Measurements from ENCODE around the gene VWA5B2.

The VWA5B2 gene

DNA sequence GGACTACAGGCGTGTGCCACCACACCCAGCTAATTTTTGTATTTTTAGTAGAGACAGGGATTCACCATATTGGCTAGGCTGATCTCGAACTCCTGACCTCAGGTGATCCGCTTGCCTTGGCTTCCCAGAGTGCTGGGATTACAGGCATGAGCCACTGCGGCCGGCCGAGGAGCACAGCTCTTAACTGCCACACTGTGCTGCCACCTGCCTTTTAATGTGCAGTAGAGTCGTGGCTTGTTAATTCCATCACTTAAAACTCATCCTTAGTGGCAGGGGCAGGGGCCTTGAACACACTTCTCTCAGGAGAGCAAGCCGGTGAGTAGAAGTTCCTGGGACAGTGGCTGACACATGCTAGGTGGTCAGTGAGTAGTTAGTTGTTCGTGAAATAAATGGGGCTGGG is 30.9 kb upstream of the VWA5B2 start:
- DNase-seq (ENCODE audit: low read depth) = no peak
- no peak overlapping the region for H3K4me3 ChIP-seq (ENCODE audit: low read depth, low read length)
- TF ChIP-seq, protein P1, sequence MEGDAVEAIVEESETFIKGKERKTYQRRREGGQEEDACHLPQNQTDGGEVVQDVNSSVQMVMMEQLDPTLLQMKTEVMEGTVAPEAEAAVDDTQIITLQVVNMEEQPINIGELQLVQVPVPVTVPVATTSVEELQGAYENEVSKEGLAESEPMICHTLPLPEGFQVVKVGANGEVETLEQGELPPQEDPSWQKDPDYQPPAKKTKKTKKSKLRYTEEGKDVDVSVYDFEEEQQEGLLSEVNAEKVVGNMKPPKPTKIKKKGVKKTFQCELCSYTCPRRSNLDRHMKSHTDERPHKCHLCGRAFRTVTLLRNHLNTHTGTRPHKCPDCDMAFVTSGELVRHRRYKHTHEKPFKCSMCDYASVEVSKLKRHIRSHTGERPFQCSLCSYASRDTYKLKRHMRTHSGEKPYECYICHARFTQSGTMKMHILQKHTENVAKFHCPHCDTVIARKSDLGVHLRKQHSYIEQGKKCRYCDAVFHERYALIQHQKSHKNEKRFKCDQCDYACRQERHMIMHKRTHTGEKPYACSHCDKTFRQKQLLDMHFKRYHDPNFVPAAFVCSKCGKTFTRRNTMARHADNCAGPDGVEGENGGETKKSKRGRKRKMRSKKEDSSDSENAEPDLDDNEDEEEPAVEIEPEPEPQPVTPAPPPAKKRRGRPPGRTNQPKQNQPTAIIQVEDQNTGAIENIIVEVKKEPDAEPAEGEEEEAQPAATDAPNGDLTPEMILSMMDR (IDR thresholded peaks at IDR 0.05; ENCODE audit: insufficient read depth, low read depth, low read length, missing control alignments) = no peak

DNA sequence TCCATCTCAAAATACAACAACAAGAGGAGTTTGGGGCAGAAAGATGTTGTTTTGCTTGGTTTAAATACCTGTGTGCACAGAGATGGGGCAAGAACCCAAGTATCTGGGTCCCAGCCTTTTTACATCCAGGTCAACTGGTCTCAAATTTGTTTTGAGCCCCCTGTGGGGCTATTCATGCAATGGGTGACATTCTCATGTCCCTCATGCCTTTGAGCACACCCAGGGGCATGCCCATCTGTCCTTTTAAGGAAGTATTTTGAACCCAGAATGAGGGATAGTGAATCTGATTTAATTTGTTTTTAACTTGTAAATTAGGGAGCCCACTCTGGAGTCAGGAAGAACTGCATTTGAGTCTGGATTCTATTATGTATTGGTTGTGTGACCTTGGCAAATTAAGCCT is 28.6 kb upstream of the VWA5B2 start:
- TF ChIP-seq, protein P1 (IDR thresholded peaks at IDR 0.05; ENCODE audit: insufficient read depth, low read depth, low read length, missing control alignments) = no peak
- no peak for DNase-seq (ENCODE audit: low read depth)
- no peak overlapping the region for H3K4me3 ChIP-seq (ENCODE audit: low read depth, low read length)

DNA sequence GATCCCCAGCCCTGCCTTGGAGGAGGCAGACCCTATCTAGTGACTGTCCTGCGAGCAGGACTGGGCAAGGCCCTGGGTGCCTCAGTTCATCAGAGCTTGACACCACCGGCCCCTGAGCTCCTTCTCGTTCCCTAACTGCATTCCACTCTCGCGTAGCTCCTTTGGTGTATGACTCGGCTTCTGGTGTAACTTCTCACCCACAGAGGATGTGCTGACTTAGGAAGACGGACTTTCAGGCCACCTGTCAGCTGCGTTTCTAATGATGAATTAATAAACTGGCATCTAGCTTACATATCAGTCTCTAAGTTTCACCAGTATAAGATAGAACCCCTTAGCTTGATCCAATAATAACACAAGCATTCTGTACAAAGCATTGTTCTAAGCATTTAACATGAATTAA is 25.9 kb upstream of the VWA5B2 start:
- DNase-seq (ENCODE audit: low read depth) = no peak
- no peak overlapping the region for H3K4me3 ChIP-seq (ENCODE audit: low read depth, low read length)
- TF ChIP-seq, protein P1 (IDR thresholded peaks at IDR 0.05; ENCODE audit: insufficient read depth, low read depth, low read length, missing control alignments) = no peak

DNA sequence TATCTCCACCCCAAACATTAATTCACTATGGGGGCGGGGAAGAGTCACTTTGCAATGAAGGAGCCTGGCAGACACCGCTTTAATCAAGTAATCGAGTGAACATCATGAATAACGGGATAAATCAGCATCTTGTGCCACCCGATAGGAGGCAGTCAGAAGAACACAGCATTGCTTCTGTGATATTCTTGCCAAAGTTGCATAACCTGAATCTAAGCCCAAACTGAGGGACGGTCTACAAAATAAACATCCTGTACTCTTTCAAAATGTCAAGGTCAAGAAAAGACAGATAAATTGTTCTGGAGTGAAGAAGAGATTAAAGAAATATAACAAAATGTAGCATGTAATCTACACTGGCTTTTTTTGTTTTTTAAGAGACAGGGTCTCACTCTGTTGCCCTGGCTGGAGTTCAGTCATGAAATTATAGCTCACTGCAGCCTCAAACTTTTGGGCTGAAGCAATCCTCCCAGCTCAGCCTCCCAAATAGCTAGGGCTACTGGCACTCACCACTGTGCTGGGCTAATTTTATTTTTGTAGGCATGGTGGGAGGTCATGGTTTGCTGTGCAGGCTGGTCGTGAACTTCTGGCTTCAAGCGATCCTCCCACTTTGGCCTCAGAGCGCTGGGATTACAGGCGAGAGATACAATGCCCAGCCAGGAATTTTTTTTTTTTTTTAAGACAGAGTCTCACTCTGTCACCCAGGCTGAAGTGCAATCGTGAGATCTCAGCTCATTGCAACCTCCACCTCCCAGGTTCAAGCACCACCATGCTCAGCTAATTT is 20.1 kb upstream of the VWA5B2 start:
- no peak for DNase-seq (ENCODE audit: low read depth)
- H3K4me3 ChIP-seq (ENCODE audit: low read depth, low read length) = no peak overlapping the region
- TF ChIP-seq, protein P1 (IDR thresholded peaks at IDR 0.05; ENCODE audit: insufficient read depth, low read depth, low read length, missing control alignments) = no peak

DNA sequence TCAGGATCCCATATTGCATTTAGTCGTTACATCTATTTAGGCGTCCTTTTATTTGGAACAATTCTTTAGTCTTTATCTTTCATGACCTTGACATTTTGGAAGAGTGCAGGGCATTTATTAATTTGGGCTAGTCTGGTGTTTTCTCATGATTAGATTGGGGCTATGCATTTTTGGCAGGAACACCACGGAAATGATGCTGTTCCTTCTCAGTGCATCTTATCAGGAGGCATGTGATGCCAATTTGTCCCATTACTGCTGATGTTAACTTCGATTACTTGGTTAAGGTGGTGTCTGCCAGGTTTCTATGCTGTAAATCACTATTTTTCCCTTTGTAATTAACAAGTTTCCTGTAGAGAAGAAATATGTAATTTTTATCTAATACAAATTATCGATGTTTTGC is 18.1 kb upstream of the VWA5B2 start:
- no peak for DNase-seq (ENCODE audit: low read depth)
- TF ChIP-seq, protein P1 (IDR thresholded peaks at IDR 0.05; ENCODE audit: insufficient read depth, low read depth, low read length, missing control alignments) = no peak
- H3K4me3 ChIP-seq (ENCODE audit: low read depth, low read length) = no peak overlapping the region

DNA sequence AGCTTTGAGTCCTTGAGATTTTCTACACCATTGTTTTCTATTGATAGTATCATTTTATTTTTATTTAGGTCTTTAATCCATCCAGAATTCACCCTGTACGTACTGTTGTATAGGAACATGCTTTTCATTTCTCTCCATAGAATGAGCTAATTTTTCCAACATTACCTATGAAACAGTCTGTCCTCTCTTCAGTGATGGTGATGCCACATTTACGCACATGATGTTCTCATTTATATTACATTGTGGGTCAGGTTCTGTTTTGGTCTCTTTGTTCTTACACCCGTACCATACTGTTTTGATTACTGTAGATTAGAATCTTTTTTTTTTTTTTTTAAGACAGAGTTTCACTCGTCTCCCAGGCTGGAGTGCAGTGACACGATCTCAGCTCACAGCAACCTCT is 17.7 kb upstream of the VWA5B2 start:
- TF ChIP-seq, protein P1 (IDR thresholded peaks at IDR 0.05; ENCODE audit: insufficient read depth, low read depth, low read length, missing control alignments) = no peak
- H3K4me3 ChIP-seq (ENCODE audit: low read depth, low read length) = no peak overlapping the region
- DNase-seq (ENCODE audit: low read depth) = no peak

DNA sequence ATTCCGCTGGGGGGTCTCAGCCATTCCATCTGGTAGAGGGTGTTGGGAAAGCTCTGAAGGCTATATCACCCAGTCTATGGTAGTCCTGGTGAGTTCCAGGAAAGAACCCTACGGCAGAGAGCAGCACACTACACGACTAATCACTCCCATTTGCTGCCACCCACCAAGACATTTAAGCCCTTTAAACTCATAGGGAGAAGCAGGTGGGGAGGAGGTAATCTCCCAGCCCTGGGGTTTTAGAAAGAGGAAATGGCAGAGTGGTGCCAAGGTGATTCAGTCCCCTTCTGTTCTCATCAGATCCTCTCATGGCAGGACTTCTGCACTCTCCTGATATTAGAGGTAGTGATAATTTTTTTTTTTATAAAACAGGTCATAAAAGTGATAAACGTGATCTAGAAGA is 10.6 kb upstream of the VWA5B2 start:
- no peak for DNase-seq (ENCODE audit: low read depth)
- no peak overlapping the region for H3K4me3 ChIP-seq (ENCODE audit: low read depth, low read length)
- TF ChIP-seq, protein P1 (IDR thresholded peaks at IDR 0.05; ENCODE audit: insufficient read depth, low read depth, low read length, missing control alignments) = no peak

Measured in GM12865 (cell line).